Body of pancreas (tissue), 4 donors: ENCODE measurements around the gene IFITM10.

ENCODE experiments used
- POLR2A ChIP-seq, 3 donors: fragments of 450-650 bp; IDR thresholded peaks; one replicate each; pipeline ENCODE4 v1.6.1; 2016; ENCODE audit warnings: antibody characterized with exemption in 3 of 3, mild to moderate bottlenecking in 2 of 3
- TF ChIP-seq, protein P1 (sequence below), 7 experiments: fragments of 450-650 bp in 4 of 7; fragments of 200-600 bp in 3 of 7; sonication (generic) in 3 of 7; IDR thresholded peaks; one replicate each; pipeline ENCODE4 v1.5.1; 2016 to 2019; ENCODE audit warnings: antibody characterized with exemption in 7 of 7

DNA sequence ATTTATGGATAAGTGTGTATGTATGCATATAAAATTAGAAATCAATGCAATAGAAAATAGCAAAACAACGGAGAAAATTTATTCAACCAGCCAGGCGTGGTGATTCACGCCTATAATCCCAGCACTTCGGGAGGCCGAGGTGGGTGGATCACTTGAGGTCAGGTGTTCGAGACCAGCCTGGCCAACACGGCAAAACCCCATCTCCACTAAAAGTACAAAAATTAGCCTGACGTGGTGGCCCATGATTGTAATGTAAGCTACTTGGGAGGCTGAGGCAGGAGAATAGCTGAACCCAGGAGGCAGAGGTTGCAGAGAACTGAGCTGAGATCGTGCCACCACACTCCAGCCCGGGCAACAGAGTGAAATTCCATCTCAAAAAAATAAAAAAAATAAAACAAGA, 47.9 kb downstream of the IFITM10 start:
- TF ChIP-seq, protein P1, sequence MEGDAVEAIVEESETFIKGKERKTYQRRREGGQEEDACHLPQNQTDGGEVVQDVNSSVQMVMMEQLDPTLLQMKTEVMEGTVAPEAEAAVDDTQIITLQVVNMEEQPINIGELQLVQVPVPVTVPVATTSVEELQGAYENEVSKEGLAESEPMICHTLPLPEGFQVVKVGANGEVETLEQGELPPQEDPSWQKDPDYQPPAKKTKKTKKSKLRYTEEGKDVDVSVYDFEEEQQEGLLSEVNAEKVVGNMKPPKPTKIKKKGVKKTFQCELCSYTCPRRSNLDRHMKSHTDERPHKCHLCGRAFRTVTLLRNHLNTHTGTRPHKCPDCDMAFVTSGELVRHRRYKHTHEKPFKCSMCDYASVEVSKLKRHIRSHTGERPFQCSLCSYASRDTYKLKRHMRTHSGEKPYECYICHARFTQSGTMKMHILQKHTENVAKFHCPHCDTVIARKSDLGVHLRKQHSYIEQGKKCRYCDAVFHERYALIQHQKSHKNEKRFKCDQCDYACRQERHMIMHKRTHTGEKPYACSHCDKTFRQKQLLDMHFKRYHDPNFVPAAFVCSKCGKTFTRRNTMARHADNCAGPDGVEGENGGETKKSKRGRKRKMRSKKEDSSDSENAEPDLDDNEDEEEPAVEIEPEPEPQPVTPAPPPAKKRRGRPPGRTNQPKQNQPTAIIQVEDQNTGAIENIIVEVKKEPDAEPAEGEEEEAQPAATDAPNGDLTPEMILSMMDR (IDR thresholded peaks at IDR 0.05): no peak
- TF ChIP-seq POLR2A (IDR thresholded peaks at IDR 0.05): no peak
